MM.1S (cell line): ENCODE data around the gene HMX1.

Experiments
- DNase-seq: peaks from one replicate; pipeline ENCODE4 v3.0.0-alpha.2; 2015
- H2AFZ ChIP-seq: fragments of 300-600 bp; sonication (generic); 2 replicates; pipeline ENCODE4 v1.6.0; 2016; ENCODE audit warnings: antibody characterized with exemption, low read length
- H3F3A ChIP-seq: fragments of 300-600 bp; sonication (generic); 2 replicates; pipeline ENCODE4 v1.6.1; 2016; ENCODE audit warnings: mild to moderate bottlenecking, antibody characterized with exemption, low read length, moderate library complexity, mixed read lengths; ENCODE audit not compliant: insufficient read depth
- H3K27ac ChIP-seq: fragments of 300-600 bp; sonication (generic); 2 replicates; pipeline ENCODE4 v1.5.1; 2016; ENCODE audit warnings: mild to moderate bottlenecking, low read length
- H3K27me3 ChIP-seq: fragments of 300-600 bp; sonication (generic); replicated peaks from 2 replicates; pipeline ENCODE4 v1.6.0; 2016; ENCODE audit warnings: low read length; ENCODE audit not compliant: insufficient read depth
- H3K36me3 ChIP-seq: fragments of 300-600 bp; sonication (generic); replicated peaks from 2 replicates; pipeline ENCODE4 v1.6.1; 2016; ENCODE audit warnings: mild to moderate bottlenecking, low read length, mixed read lengths; ENCODE audit not compliant: insufficient read depth
- H3K4me1 ChIP-seq: fragments of 300-600 bp; sonication (generic); 2 replicates; pipeline ENCODE4 v1.6.1; 2016; ENCODE audit warnings: low read length, mixed read lengths
- H3K4me2 ChIP-seq: fragments of 300-600 bp; sonication (generic); 2 replicates; pipeline ENCODE4 v1.6.0; 2016; ENCODE audit warnings: low read depth, low read length
- H3K4me3 ChIP-seq: fragments of 300-600 bp; sonication (generic); 2 replicates; pipeline ENCODE4 v1.5.1; 2016; ENCODE audit warnings: low read length, mixed read lengths
- H3K79me2 ChIP-seq: fragments of 300-600 bp; sonication (generic); 2 replicates; pipeline ENCODE4 v1.6.1; 2016; ENCODE audit warnings: mixed run types, low read length, mixed read lengths
- H3K9ac ChIP-seq: fragments of 300-600 bp; sonication (generic); 2 replicates; pipeline ENCODE4 v1.6.1; 2016; ENCODE audit warnings: low read length, mixed read lengths
- H3K9me2 ChIP-seq: fragments of 300-600 bp; sonication (generic); replicated peaks from 2 replicates; pipeline ENCODE4 v1.6.1; 2016; ENCODE audit warnings: mild to moderate bottlenecking, low read length, mixed read lengths; ENCODE audit not compliant: insufficient read depth
- H3K9me3 ChIP-seq: fragments of 300-600 bp; sonication (generic); replicated peaks from 2 replicates; pipeline ENCODE4 v1.6.1; 2016; ENCODE audit warnings: mild to moderate bottlenecking, low read length, mixed read lengths; ENCODE audit not compliant: insufficient read depth
- H4K20me1 ChIP-seq: fragments of 300-600 bp; sonication (generic); 2 replicates; pipeline ENCODE4 v1.6.1; 2016; ENCODE audit warnings: mild to moderate bottlenecking, low read length, moderate library complexity, mixed read lengths; ENCODE audit not compliant: insufficient read depth
- CTCF ChIP-seq: fragments of 300-600 bp; sonication (generic); IDR thresholded peaks from 2 replicates; pipeline ENCODE4 v1.5.1; 2016; ENCODE audit warnings: antibody characterized with exemption, low read length, mixed read lengths
- EZH2 ChIP-seq: fragments of 300-600 bp; sonication (generic); optimal IDR thresholded peaks from 2 replicates; pipeline ENCODE3; 2017; ENCODE audit warnings: low read depth, mild to moderate bottlenecking, antibody characterized with exemption, low read length, mixed read lengths
- EZH2phosphoT487 ChIP-seq: fragments of 300-600 bp; sonication (generic); IDR thresholded peaks from 2 replicates; pipeline ENCODE4 v1.6.1; 2018; ENCODE audit warnings: antibody characterized with exemption, low read length

The HMX1 gene

GRCh38 chr4:8820178-8821102 is 51.2 kb downstream of the HMX1 start:
- Histone ChIP-seq H3K79me2 (no peaks in the 10 kb centered on the region), H3K9ac (peak overlapping the region; percentile 83), H3K9me3 (no peaks in the 10 kb centered on the region), H3K27ac (peak overlapping the region; percentile 97; the same call in 1 of the 2 replicates), H3K4me1 (peaks cover 22% of the 10 kb centered on the region), H3K4me3 (no peak overlapping the region; the same call in 1 of the 2 replicates), H3K36me3 (no peaks in the 10 kb centered on the region), H4K20me1 (no peaks in the 10 kb centered on the region), H3F3A (peaks cover 8% of the 10 kb centered on the region; the same call in 1 of the 2 replicates), H3K9me2 (no peaks in the 10 kb centered on the region), H2AFZ (peak overlapping the region; percentile 74; the same call in 1 of the 2 replicates), H3K27me3 (peaks cover 32% of the 10 kb centered on the region), H3K4me2 (peak overlapping the region; percentile 90; the same call in 1 of the 2 replicates)
- DNase-seq: no peak
- TF ChIP-seq EZH2: no peak
- TF ChIP-seq CTCF: no peak
- no peak for TF ChIP-seq EZH2phosphoT487

GRCh38 chr4:8819473-8820177 is 52.0 kb downstream of the HMX1 start:
- H4K20me1 ChIP-seq: no peaks in the 10 kb centered on the region
- H3K9me3 ChIP-seq: no peaks in the 10 kb centered on the region
- TF ChIP-seq EZH2 (no peak), CTCF (peak; percentile 21; the same call in 1 of the 2 replicates)
- H3K4me2 ChIP-seq: peak overlapping the region; percentile 90
- no peaks in the 10 kb centered on the region for H3K36me3 ChIP-seq
- H3K79me2 ChIP-seq: no peaks in the 10 kb centered on the region
- peak; percentile 93 for DNase-seq
- H3K4me3 ChIP-seq: peak overlapping the region; percentile 46
- H3K9me2 ChIP-seq: no peaks in the 10 kb centered on the region
- H3K27ac ChIP-seq: peak overlapping the region; percentile 97
- H3F3A ChIP-seq: peaks cover 8% of the 10 kb centered on the region; the same call in 1 of the 2 replicates
- peaks cover 22% of the 10 kb centered on the region for H3K4me1 ChIP-seq
- H3K27me3 ChIP-seq: peaks cover 24% of the 10 kb centered on the region
- peak overlapping the region; percentile 83 for H3K9ac ChIP-seq
- H2AFZ ChIP-seq: peak overlapping the region; percentile 74

- Histone ChIP-seq H3K27me3 (peaks cover 18% of the 10 kb centered on the region; the same call in 1 of the 2 replicates), H3K27ac (peak overlapping the region; percentile 97), H3K4me3 (peak overlapping the region; percentile 46), H3K4me1 (peaks cover 22% of the 10 kb centered on the region), H4K20me1 (no peaks in the 10 kb centered on the region), H3K9me2 (no peaks in the 10 kb centered on the region), H3F3A (peaks cover 8% of the 10 kb centered on the region; the same call in 1 of the 2 replicates), H3K4me2 (peak overlapping the region; percentile 90), H2AFZ (peak overlapping the region; percentile 74), H3K36me3 (no peaks in the 10 kb centered on the region), H3K79me2 (no peaks in the 10 kb centered on the region), H3K9ac (peak overlapping the region; percentile 83), H3K9me3 (no peaks in the 10 kb centered on the region)
- no peak for DNase-seq
- TF ChIP-seq CTCF: no peak
- no peak for TF ChIP-seq EZH2phosphoT487
- no peak for TF ChIP-seq EZH2
Observed at GRCh38 chr4:8819019-8819418, 52.6 kb downstream of the HMX1 start.
